Pancreas (tissue), 10 donors: ENCODE data around the gene OR6S1. TPM values are rescaled to one million over a fixed set of nuclear protein-coding genes. Genes with fewer than 3 reads are reported as not detected.
"Not testable (repeated sequence)": the region's sequence is repeated elsewhere in the genome, so short reads cannot be mapped to it uniquely, and the experiment has no call there.

Experiments
- ATAC-seq, 4 donors: fragments of 200-7000 bp; cut with Tn5 transposase; one replicate each; pipeline versions ENCODE4 v1.8.0 to v1.9.1; 2020; ENCODE audit warnings: mild to moderate bottlenecking in 4 of 4, moderate library complexity in 4 of 4
- DNase-seq, 6 donors: peaks; one replicate each; pipeline ENCODE4 v3.0.0-alpha.2; 2020
- FAIRE-seq: peaks from 2 replicates; lab custom pipeline; 2012; peaks lifted over from hg19 to GRCh38; lab: Jason Lieb, UNC
- H3K27ac ChIP-seq, 4 donors: fragments of 200-600 bp; sonication (generic); 1 replicate in 3 of 4; 2 replicates in 1 of 4; pipeline versions ENCODE4 v1.5.0 to v1.8.0; 2020
- H3K27me3 ChIP-seq, 4 donors: fragments of 200-600 bp; one replicate each; pipeline ENCODE4 v1.8.0; 2021
- H3K36me3 ChIP-seq, 3 donors: fragments of 200-600 bp; sonication (generic) in 1 of 3; one replicate each; pipeline versions ENCODE4 v1.5.0 to v1.8.0; 2020 to 2021
- H3K4me1 ChIP-seq, 3 donors: fragments of 200-600 bp; one replicate each; pipeline ENCODE4 v1.8.0; 2021
- H3K4me3 ChIP-seq, 4 donors: fragments of 200-600 bp; sonication (generic) in 2 of 4; one replicate each; pipeline versions ENCODE4 v1.5.0 to v1.8.0; 2020 to 2021
- H3K9me3 ChIP-seq, 4 donors: fragments of 200-600 bp; one replicate each; pipeline ENCODE4 v1.8.0; 2021
- WGBS, 2 donors: extraction: QIAGEN DNeasy Blood & Tissue Kit; methylation state at CpG; one replicate each; pipeline ENCODE4 v1.1.7; 2013; 5-methylcytosine and 5-hydroxymethylcytosine counted together
- intact Hi-C, 3 donors: fragments of 100-400 bp; cut with DNase I; formaldehyde crosslinking; loops; one replicate each; pipeline versions ENCODE4 v1.11.1 to v1.14.2; 2022
- polyA plus RNA-seq, 2 donors: library from polyadenylated mRNA; stranded (reverse); fragments of 200-250 nt; gene quantifications; one replicate each; pipeline ENCODE4 v1.2.3, GENCODE V29; 2013
- total RNA-seq, 6 donors: library from RNA; stranded (reverse); fragmentation: NEBNext Ultra II Directional in 4 of 6; extraction: Animal tissue kit (Norgen Biotek cat#: 25700) in 4 of 6; gene quantifications; one replicate each; pipeline versions ENCODE4 v1.2.1 to v1.2.4, GENCODE V29; 2021 to 2023
- TF ChIP-seq, protein P1 (sequence below), 4 donors: fragments of 200-600 bp; sonication (generic) in 3 of 4; IDR thresholded peaks; one replicate each; pipeline versions ENCODE4 v1.5.0 to v1.8.0; 2021; ENCODE audit warnings: antibody characterized with exemption in 4 of 4
- donor health status: healthy with polysubstance abuse.
- donor health status: DM: no; HTN: no; CAD: no; lungs with moderate emphysema.
- donor health status: DM: no; HTN: no; CAD: no.
- donor health status: control.
- donor health status: control.
- donor health status: Bipolar disorder and iron deficiency.
- donor health status: DM: yes; HTN: yes; CAD: no.
- donor health status: DM: no; HTN: no; CAD: no.
- donor health status: DM: no; HTN: no; CAD: no.
- donor health status: DM: yes; HTN: yes; CAD: no.

Gene OR6S1
- total and polyA plus RNA-seq, 8 donors: not detected

DNA sequence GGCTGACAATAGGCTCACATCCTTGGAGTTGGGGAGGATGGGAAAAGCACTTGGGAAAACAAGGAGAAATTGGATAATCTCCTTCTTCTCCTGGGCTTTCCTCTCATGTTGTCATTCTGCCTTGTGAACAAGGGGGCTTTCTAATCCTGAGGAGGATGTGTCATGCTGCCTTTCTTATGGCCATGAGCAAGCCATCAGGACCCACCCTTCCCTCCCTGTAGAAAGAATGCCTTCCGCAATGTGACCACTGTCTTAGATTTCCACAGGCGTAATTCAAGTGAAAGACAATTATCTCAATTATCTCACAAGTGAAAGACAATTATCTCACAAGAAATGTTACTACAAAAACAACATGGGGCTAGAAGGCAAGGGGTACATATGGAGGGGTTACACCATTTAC is 3.0 kb upstream of the OR6S1 start:
- ATAC-seq (no peak), DNase-seq (no peak), FAIRE-seq (no peak)
- Histone ChIP-seq H3K27ac (no peak overlapping the region), H3K9me3 (no peaks in the 10 kb centered on the region), H3K36me3 (no peaks in the 10 kb centered on the region), H3K4me1 (no peaks in the 10 kb centered on the region), H3K27me3 (peaks cover 0 to 4% (median 0%) of the 10 kb centered on the region in 4 donors), H3K4me3 (no peak overlapping the region)
- 85 to 100% methylated on average over 2 of the region's 2 CpGs for WGBS, 2 donors
- TF ChIP-seq, protein P1, sequence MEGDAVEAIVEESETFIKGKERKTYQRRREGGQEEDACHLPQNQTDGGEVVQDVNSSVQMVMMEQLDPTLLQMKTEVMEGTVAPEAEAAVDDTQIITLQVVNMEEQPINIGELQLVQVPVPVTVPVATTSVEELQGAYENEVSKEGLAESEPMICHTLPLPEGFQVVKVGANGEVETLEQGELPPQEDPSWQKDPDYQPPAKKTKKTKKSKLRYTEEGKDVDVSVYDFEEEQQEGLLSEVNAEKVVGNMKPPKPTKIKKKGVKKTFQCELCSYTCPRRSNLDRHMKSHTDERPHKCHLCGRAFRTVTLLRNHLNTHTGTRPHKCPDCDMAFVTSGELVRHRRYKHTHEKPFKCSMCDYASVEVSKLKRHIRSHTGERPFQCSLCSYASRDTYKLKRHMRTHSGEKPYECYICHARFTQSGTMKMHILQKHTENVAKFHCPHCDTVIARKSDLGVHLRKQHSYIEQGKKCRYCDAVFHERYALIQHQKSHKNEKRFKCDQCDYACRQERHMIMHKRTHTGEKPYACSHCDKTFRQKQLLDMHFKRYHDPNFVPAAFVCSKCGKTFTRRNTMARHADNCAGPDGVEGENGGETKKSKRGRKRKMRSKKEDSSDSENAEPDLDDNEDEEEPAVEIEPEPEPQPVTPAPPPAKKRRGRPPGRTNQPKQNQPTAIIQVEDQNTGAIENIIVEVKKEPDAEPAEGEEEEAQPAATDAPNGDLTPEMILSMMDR (IDR thresholded peaks at IDR 0.05): no peak
- intact Hi-C loops: no loop called here

DNA sequence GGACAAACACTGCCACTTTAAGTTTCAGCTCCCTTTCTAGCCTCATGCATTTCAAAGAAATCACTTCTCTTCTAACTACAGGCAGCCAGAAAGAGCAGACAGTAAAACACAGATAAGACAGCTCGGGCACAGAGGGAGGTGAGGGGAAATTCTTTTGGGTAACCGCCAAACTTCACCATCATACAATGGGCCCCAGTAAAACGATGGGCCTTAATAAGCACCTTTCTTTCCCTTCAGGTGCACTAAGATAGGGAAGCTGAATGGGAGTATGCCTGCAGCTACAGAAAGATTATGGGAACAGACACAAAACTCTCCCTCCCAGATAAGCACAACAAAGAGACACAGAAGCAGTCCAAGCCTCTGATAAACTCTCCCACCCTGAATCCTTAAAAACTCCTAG is 1.3 kb upstream of the OR6S1 start:
- not testable (repeated sequence) for ATAC-seq

DNA sequence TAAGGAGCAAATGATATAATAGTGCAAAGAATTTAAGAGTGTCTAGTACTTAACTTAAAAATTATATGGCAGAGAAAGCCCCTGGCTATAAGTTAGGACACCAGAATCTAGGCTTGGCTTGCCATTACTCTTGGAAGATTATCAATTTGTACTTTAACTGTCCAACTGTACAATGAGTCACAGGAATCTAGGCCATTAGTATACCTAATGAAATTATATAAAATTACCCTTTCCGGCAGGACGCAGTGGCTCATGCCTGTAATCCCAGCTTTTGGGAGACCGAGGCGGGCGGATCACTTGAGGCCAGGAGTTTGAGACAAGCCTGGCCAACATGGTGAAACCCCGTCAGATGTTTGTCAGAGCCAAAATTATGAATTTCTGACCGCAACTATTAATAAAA is 691 bp upstream of the OR6S1 start:
- no peaks in the 10 kb centered on the region for H3K36me3 ChIP-seq
- no peaks in the 10 kb centered on the region for H3K4me1 ChIP-seq
- no peaks in the 10 kb centered on the region for H3K27me3 ChIP-seq
- TF ChIP-seq, protein P1 (IDR thresholded peaks at IDR 0.05): no peak
- ATAC-seq: no peak
- DNase-seq: no peak
- no peak overlapping the region for H3K4me3 ChIP-seq
- intact Hi-C loops: no loop called here
- H3K27ac ChIP-seq: no peak overlapping the region
- H3K9me3 ChIP-seq: no peaks in the 10 kb centered on the region
- FAIRE-seq: no peak
- 85 to 89% methylated on average over 7 of the region's 7 CpGs for WGBS, 2 donors

More for the DNA sequence above, 1.3 kb upstream of the OR6S1 start:
- H3K27me3 ChIP-seq, H3K9me3 ChIP-seq, DNase-seq, intact Hi-C loops, FAIRE-seq, H3K4me1 ChIP-seq, H3K27ac ChIP-seq, H3K36me3 ChIP-seq, H3K4me3 ChIP-seq: not testable (repeated sequence)
- WGBS, 2 donors: 22 to 24% methylated on average over 3 of the region's 3 CpGs

DNA sequence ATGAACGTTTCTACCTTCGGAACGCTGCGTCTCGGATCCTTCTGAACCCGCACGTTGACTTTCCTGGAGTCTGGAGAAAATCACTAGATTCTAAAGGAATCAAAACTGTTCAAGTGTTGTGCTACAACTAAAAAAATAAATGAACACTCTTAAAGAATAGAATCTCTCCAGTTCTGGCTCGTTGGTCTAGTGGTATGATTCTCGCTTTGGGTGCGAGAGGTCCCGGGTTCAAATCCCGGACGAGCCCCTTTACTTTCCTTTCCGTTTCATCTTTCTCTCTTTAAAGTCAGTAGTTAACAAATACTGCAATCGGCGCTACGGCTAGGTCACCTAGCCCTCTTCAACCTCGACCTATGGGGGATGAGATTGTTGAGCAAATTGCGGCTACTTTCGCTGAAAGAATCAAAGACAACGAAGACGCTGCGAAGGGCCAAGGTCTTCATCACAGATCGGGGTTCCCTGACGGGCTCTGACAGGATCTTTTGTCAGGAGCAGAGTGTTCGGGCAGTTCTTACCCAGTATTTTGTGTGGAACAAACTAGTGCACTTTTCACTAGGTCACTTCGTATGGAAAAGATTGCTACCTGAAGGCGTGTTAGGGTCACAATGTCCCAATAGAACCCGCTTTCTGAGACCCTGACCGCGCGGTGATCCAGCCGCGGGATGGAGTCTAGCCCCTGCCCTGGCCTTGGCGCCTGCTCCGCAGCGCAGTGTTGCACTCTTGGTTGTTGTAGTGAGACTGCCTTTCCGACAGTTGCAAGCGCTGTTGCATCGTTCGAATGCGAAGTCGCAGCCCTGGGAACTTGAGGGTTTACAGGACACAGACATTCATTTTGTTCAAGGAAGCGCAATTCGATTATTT is 8.4 kb downstream of the OR6S1 start:
- Histone ChIP-seq H3K4me1 (peaks cover 5 to 13% (median 11%) of the 10 kb centered on the region in 3 donors), H3K27ac (no peak overlapping the region), H3K9me3 (no peaks in the 10 kb centered on the region), H3K36me3 (no peaks in the 10 kb centered on the region), H3K27me3 (no peaks in the 10 kb centered on the region), H3K4me3 (peak overlapping the region in 2 of 4 donors; percentile 12 to 34)
- TF ChIP-seq, protein P1 (IDR thresholded peaks at IDR 0.05): no peak
- WGBS, 2 donors: 6% methylated on average over 45 of the region's 45 CpGs
- intact Hi-C loops: no loop called here
- FAIRE-seq: no peak
- ATAC-seq: peak; percentile 69 to 79 (median 74)
- peak in 3 of 6 donors; percentile 21 to 76 (median 42) for DNase-seq

DNA sequence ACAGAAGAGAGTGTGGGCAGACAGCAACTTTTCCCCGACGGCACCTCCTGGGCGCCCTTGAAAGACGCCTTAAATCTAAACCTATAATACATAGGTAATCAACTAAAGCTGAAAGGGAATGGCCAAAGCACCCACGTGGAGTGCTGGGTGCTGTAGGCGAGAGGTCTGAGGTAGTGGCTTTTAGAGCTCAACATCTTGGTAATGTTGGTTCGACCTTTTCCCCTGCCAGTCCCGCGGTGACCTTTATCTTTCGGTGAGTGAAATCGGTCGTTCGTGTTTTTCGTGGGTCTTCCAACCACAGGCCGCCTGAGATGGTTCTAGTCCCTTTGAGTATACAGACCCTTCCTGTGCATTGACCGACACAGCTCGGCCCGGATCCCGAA is 9.1 kb downstream of the OR6S1 start:
- no peaks in the 10 kb centered on the region for H3K27me3 ChIP-seq
- TF ChIP-seq, protein P1 (IDR thresholded peaks at IDR 0.05): no peak
- ATAC-seq (peak in 3 of 4 donors; percentile 2 to 4 (median 3)), FAIRE-seq (no peak), DNase-seq (no peak)
- H3K4me3 ChIP-seq: peak overlapping the region in 2 of 4 donors; percentile 12 to 34
- 3% methylated on average over 19 of the region's 19 CpGs for WGBS, 2 donors
- peaks cover 5 to 13% (median 11%) of the 10 kb centered on the region in 3 donors for H3K4me1 ChIP-seq
- H3K27ac ChIP-seq: no peak overlapping the region
- intact Hi-C loops: no loop called here
- H3K36me3 ChIP-seq: no peaks in the 10 kb centered on the region
- H3K9me3 ChIP-seq: no peaks in the 10 kb centered on the region
